Stimulated activated CD8-positive, alpha-beta memory T cell treated with anti-CD3 and anti-CD28 coated beads, Interleukin-4, amount 100 ng/mL, for 1 hour (primary cell): ENCODE data around the gene CHST11.

Experiments used
- DNase-seq, 2 donors: peaks; one replicate each; pipeline ENCODE4 v3.0.0-alpha.2; 2020; ENCODE audit warnings: low read depth in 2 of 2, low spot score in 1 of 2

The CHST11 gene

GRCh38 chr12:104750061-104750460, 293.3 kb downstream of the CHST11 start:
- DNase-seq, result no peak

GRCh38 chr12:104751120-104751519, 294.4 kb downstream of the CHST11 start:
- no peak for DNase-seq

- DNase-seq, result no peak
Measured at GRCh38 chr12:104751594-104751993, 294.8 kb downstream of the CHST11 start.

- no peak for DNase-seq
Measured at GRCh38 chr12:104752016-104752415, 295.3 kb downstream of the CHST11 start.

GRCh38 chr12:104752881-104753280, 296.1 kb downstream of the CHST11 start:
- no peak for DNase-seq

GRCh38 chr12:104756901-104757300, 300.2 kb downstream of the CHST11 start:
- no peak for DNase-seq

- no peak for DNase-seq
Measured at GRCh38 chr12:104758771-104759170, 302.0 kb downstream of the CHST11 start.

GRCh38 chr12:104761091-104761490, 304.3 kb downstream of the CHST11 start:
- no peak for DNase-seq

GRCh38 chr12:104761611-104762010, 304.9 kb downstream of the CHST11 start:
- DNase-seq, result no peak

- DNase-seq, result no peak
Measured at GRCh38 chr12:104763168-104763805, 306.5 kb downstream of the CHST11 start.

- DNase-seq, result no peak
Measured at GRCh38 chr12:104764225-104765091, 307.7 kb downstream of the CHST11 start.

- no peak for DNase-seq
Measured at GRCh38 chr12:104767261-104767660, 310.5 kb downstream of the CHST11 start.

- DNase-seq, result no peak
Measured at GRCh38 chr12:104768033-104768432, 311.3 kb downstream of the CHST11 start.

- no peak for DNase-seq
Measured at GRCh38 chr12:104769144-104769561, 312.4 kb downstream of the CHST11 start.

- DNase-seq, result no peak
Measured at GRCh38 chr12:104772336-104772735, 315.6 kb downstream of the CHST11 start.

- DNase-seq, result no peak
Measured at GRCh38 chr12:104775731-104776231, 319.0 kb downstream of the CHST11 start.

GRCh38 chr12:104779134-104779533, 322.4 kb downstream of the CHST11 start:
- no peak for DNase-seq

GRCh38 chr12:104782296-104782695, 325.5 kb downstream of the CHST11 start:
- DNase-seq, result no peak

GRCh38 chr12:104784592-104784991, 327.8 kb downstream of the CHST11 start:
- DNase-seq, result no peak

- DNase-seq, result no peak
Measured at GRCh38 chr12:104785886-104786285, 329.1 kb downstream of the CHST11 start.

- no peak for DNase-seq
Measured at GRCh38 chr12:104786352-104786751, 329.6 kb downstream of the CHST11 start.

GRCh38 chr12:104788840-104789271, 332.1 kb downstream of the CHST11 start:
- no peak for DNase-seq
